Activated effector memory CD4-positive, alpha-beta T cell treated with Interleukin-2 at 50 U/mL for 16 hours (primary cell): ENCODE data around the gene CCDC30.
A peak's percentile ranks its signal among the peaks of the same experiment; 100 is the strongest.

ENCODE experiments used
- DNase-seq: peaks from one replicate; pipeline ENCODE4 v3.0.0-alpha.2; 2020

The CCDC30 gene

DNA sequence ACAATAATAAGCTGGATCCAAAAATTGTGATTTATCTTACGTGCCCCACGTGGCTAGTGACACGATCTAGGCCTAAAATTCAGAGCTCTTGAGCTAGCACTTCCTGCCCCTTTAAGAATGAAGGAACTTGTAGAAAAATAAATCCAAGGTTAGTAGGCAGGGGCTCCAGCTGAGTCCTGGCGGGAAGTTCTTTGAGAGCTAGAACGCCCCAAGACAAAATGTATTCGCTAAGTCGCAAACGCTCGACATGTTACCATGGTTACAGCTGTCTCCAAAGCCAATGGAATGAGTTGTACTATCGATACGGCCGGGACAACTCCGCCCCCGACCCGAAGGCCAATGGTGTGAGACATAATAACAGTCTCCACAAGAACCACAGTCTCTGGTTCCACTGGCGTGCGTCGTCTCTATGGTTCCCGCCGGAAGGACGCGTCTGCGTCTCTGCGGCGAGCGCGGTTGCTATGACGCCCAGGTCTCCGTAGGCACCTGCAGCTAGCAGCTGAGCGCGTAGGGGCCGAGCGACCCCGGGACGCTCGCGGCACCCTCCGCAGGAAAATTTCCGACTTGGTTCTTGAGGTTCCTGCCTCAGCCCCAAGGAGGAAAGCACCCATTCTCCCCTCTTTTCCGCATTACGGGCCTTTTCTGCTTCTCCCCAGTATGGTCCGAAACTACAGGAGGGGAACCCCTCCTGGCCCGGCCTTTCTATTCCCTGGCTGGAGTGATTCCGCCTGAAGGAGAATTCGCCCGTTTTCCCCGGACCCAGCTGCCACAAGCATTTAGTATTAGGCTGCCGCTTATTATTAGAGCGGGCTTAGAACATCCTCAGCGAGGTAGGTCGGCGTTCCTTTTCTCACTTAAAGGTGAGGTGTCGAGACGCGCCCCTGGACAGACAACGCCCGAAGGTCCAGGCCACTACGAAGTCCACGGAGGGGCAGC is at the start of gene CCDC30:
Gene CCDC30, plus strand, starts transcription at position 459 of the 936 bp plus-strand sequence. CDS start 17,266 bp downstream, outside the sequence.
- peak; percentile 93 for DNase-seq

DNA sequence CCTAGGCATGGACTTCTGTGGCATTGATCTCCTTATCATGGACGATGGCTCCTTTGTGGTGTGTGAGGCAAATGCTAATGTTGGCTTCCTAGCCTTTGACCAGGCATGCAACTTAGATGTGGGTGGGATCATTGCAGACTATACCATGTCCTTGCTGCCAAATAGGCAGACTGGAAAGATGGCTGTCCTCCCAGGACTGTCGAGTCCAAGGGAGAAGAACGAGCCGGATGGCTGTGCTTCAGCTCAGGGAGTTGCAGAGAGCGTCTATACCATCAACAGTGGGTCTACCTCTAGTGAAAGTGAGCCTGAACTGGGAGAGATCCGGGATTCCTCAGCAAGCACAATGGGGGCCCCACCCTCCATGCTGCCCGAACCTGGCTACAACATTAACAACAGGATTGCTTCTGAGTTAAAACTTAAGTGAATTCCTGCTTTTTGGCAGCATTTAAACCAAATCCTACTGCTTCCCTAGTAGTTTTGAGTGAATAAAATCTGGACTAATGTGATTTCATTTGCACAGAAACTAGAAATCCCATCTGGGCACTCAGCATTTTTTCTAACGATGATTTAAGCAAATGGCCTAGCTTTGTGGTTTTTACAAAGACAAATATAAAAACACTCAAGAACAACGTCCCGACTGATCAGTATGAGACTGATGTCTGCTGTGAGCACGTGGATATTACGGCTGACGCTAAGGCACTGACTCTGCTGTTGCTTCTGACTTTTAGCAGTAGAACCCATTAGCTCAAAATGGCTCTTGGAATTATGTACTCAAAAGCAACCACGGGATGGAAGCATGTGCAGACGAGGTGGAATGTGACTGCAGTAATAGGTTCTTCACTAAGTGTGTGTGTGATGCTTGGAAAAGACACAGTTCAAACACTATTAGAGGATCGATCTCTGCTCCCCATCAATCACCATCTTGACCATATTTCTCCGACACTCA is 48.3 kb upstream of the CCDC30 start:
- no peak for DNase-seq

DNA sequence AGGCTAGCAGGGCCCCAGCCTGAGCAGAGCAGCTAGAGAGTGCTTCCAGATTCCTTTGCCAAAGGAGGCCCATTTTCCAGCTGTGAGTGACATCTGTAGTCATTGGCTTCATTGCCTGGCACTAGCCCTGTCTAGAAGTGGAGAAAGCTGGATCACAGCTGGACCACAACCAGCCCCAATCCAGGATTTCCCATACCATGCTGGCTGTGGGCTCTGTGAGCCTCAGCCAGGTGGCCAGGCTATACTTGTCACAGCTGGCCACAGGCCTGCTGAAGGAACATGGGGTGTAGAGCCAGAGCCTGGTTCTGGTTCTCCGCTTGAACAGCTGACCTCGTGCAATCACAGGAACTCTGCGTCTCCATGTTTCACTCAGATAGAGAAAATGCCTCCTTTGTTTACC is 45.9 kb upstream of the CCDC30 start:
- DNase-seq, result no peak

DNA sequence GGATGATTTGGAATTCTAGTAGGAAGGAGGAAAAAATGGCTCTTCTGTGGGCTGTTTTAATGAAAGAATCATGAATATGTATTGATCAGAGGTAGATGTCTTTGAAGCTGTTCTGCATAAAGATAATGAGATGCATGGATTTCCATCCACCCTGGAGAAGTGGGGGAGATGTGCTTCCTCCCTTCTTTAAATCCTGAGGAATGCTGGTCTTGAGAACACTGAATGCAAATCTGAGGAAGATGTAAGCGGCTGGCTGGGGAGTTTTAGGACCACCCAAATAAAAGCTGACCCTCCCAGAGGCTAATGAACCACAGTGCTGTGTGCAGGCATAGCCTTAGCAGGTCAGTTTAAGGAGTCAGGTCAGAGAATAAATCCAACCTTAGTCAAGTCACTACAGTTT is 44.6 kb upstream of the CCDC30 start:
- DNase-seq, result no peak

DNA sequence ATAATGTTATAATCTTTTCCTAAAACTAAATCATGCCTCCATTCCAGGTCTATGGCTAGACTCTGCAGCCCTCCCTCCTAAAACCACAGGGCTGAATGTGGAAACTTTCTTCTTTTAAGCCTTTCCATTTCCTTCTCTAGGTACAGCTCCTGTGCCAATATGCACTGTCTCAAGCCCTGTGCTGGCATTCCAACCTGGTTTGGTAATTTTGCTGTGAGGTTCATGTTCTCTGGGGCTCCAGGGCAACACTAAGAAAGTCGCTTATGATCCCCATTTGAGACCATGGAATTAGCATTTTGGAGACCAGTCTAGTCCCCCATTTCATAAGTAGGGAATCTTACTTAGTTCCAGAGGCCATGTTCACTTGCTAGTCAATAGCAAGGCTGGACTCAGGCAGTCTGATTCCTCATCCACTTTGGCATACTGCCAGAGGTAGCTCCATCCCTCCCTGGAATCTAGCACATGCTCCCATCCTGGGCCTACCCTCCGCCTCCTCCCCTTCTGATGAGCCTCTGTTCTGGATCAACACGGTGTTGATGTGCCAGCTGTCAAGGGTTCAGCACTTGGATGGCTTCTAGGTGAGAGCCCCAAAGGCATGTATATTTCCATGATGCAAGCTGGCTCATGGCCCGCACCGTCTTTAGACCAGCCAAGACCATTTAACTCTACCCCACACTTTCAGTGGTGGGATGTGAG is 43.8 kb upstream of the CCDC30 start:
- no peak for DNase-seq

DNA sequence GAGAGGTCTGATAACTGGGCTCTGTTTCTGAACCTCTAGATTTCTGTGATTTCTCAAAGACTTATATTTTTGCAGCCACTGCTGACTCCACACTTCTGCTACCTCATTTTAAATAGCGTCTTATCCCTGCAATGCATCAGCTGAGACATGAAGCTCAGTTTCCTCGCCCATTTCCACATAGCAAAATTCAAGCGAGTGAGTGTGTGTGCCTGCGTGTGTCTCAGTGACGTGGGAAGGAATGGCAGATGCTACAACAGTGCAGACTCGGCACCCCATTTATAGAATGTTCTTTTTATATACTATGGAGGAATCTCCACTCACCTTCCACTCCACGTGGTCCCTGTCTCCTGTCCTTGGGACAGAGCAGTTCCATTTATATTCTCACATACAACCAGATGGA is 43.0 kb upstream of the CCDC30 start:
- no peak for DNase-seq

DNA sequence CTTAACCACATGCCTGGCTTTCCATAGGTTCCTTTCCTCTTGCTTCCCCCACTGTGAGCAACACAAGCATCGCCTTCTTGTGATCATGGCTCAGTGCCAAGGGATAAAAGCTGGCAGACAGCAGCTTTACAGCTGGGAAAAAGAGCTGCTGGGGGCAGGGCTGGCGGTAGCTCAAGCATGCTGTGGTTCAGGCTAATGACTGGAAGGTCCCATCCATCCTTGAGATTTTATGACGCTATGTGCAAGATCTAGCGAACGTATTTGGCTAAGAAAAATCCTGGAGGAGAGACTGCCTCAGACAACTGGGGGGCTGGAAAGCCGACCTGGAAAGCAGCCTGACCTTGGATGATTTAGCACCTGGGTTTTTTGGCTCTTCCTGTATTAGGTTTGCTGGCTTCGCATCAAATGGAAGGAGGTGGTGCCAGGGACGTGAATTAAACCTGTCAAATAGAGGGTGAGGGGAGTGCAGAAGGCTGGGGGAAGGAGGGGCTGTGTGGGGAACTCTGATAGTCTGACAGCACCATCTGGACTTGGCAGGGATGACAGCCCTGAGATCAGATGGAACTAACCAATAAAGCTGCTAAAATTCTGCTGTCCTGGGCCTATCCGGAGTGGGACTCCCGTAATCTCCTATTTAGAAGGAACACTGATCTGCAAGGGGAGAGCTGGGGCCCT is 42.0 kb upstream of the CCDC30 start:
- no peak for DNase-seq

DNA sequence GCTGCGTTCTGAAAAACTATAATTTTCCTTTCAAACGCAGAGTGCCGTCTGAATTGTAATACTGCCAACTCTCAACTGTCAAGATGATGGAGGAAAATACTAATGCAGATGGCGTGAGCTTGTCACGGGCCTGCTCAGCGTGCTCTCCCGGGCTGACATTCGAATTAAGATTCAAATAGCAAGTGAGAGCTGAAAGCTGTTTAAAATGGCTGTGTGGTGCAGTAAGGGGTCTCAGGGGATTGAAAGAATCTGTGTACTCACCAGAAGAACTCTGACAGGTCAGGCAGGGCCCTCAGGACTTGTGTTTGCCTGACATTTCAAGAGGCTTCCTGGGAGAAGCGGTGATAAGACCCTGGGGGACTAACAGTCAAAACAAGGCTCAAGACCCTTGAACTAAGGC is 40.3 kb upstream of the CCDC30 start:
- DNase-seq, result no peak

DNA sequence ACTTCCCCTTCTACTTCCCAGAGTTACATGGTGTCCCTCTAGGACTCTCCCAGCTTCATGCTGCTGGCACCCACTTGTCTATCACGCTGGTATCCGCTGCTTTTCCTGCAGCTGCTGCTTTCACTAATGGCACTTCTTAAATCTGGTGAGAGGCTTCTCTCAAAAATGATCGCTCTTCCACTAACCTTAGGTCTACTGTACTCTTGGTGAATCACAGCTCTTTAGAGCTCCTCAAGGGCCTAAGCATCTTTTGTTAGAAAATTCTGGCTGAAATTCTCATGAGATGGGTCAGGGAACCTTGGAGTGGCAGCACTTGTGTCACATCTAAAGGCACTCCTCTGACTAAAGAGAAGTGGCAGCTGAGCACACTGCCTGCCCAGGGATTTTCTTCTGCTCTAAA is 39.4 kb upstream of the CCDC30 start:
- no peak for DNase-seq

DNA sequence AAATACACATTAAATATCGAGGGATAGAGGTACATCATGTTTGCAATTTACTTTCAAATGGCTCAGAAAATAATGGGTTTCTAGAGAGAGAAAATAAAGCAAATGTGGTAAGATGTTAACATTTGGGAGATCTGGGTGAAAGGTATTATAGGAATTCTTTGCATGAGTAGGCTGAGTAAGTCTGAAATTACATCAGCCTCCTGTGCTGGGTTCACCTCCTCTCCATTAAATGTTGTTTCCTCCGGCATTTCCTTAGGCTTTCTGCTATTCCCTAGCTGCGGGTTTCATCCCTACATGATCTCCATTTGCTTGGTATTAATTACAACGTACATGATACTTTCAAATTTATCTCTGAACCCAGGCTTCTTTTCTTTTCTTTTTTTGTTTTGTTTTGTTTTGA is 38.9 kb upstream of the CCDC30 start:
- no peak for DNase-seq

DNA sequence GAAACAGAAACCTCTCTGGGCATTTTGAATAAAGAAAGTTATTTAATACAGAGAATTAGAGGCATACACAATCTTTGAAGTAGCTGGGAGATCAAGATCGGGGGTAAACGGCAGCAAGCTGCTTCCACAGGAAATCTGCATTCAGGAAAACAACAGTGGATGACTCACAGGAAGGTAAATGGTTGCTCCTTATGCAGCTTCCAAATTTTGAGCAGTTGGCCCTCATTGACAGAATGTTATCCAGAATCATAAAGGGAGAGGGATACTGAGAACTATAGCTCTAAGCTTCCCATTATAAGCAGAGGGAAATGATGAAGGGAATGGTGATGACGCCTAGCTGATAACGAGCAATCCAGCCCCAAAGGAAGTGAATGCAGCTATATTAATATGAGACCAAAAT is 35.8 kb upstream of the CCDC30 start:
- no peak for DNase-seq

DNA sequence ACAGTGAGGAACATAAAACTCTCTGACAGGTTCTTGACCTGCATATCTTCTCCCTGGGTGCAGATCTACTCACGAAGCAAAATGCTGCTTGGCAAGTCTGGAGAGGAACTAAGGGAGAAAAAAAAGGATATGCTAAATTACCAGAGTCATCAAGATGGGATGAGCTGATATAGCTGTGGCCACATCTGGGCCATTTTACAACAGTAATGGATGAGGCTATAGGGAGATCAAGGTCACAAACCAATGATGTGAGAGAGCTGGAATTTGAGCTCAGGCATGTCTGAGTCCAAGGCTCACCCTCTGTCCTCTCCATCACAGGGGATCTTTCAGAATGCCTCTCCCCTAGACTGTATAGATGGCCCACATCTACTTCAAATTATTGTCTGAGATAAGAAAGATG is 33.5 kb upstream of the CCDC30 start:
- no peak for DNase-seq

DNA sequence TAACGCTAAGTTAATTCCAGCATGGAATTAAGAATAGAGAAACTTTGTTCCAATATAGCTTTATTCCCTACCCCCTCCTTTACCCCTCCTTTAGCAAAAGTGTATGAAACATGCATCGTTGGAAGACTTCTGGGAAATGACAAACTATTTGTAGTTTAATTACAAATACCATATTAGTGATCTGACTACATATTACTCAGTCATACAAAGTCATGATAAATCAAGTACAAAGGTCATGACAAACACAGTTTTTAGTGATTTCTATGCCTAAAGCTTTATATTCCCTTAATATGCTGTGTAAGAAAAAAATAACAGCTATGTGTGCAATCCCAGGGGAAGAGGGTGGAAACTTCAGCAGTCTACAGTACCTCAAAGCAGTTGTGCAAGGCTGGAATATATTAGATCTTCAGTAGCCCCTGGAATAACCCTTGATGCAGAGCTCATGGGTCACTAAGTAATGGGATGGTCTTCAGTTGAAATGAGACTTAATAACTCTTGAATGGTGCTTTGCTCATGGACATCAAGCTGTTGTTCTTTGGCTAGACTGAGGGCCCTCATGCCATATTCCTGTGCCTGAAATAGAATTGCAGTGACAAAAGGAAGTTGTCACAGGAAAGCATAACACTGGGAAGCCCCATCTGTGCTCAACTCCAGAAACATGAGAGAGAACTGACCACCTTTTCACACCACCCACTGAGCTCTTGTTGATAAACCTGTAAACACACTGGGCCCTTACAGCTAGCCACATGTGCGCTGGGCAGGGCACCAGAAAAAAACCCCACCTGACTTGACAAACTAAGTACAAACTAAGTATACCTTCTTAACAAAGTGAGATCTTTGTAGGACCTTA is 32.6 kb upstream of the CCDC30 start:
- DNase-seq, result no peak

DNA sequence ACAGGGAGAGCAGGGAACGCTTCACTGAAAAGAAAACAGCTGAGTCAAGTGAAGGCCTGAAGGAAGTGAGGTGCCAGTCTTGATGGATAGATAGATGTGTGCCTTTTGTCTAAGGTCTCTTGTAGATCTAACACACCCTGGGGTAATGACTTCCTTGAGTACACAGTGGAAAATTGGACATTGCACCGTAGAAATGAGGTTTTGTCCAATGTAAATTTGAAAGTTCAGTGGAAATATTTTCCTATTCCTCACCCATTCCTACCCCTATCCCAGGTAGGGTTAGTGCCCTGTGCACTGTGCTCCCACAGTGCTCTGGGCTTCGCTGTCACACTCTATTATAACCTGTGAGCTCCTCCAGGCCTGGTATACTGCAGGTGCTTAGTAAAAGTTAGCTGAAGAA is 31.6 kb upstream of the CCDC30 start:
- no peak for DNase-seq

DNA sequence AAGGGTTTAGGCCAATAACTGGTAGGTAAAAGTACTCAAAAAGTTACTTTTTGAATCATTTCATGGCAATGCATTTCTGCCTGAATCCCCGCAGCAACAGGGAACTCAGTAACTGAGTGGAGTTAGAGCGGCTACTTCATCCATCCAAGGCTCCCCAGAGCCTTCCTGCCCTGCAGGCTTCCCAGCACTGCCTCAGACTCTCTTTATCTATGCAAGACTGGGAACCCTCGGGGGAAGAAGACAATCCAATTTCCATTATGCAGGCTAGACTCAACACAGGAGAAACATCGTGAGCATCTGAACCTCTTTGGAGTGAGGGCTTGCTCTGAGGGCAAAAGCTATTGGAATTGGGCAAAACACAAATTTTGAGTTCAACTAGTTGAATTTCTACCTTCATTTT is 30.4 kb upstream of the CCDC30 start:
- no peak for DNase-seq

DNA sequence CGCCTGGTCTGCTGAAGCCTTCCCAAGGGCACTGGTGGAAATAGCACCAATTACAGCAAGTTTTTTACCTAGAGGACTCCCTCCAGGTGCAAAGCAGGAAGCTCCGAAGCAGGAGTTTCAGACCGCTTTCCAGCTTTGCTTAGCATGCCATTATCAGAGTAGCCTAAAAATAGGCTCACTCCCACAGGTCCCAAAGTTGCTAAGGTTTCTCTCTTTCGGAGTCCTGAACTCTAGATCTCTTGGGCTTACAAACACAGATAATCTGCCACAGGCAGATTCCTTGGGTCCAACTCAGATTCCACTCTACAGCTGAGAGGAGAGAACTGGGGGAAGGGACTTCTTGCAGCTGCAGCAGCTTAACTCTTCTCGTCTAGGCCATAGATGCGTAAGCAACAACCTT is 29.7 kb upstream of the CCDC30 start:
- no peak for DNase-seq

DNA sequence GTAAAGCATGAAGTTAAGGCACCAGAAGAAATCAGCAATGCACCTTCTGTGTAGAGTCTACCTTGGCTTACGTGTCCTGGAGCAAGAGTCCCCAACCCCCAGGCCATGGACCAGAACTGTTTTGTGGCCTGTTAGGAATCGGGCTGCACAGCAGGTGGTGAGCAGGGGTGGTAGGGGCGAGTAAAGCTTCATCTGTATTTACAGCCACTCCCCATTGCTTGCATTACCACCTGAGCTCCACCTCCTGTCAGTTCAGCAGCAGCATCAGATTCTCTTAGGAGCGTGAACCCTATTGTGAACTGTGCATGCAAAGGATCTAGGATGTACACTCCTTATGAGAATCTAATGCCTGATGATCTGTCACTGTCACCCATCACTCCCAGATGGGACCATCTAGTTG is 28.7 kb upstream of the CCDC30 start:
- DNase-seq, result no peak

DNA sequence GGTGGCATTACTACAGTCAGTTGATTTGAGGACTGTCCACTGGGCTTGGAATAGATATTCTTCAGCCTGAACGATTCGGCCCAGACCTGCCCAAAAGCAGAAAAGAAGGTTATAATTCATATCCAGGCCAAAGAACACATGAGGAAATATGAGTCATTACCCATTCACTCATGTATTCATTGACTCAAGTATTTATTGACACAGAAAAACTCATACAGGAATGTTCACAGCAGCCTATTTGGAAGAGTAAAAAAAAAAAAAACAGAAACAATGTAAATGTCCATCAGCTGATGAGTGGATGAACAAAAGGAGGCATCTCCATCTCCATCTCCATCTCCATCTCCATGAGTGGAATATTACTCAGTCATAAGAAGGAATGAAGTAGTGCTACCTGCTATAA is 23.1 kb upstream of the CCDC30 start:
- DNase-seq, result no peak

DNA sequence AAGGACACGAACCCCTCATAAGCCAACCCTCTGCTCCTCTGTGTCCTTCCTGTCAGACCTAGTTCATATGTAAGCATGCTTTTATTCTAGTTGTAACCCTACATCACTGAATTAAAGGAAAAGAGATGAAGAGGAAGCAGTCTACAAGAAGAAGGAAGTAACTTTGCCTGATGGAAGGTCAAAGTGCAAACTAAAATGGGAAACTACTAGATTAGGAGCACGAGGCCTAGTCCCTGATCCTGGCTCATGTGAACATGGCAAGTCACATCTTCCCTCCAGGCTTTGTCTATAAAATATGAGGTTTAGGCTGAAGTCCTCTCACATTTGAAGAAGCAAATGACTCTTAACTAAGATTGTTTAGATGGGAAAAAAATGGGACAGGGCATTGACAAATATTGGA is 20.4 kb upstream of the CCDC30 start:
- DNase-seq, result no peak

DNA sequence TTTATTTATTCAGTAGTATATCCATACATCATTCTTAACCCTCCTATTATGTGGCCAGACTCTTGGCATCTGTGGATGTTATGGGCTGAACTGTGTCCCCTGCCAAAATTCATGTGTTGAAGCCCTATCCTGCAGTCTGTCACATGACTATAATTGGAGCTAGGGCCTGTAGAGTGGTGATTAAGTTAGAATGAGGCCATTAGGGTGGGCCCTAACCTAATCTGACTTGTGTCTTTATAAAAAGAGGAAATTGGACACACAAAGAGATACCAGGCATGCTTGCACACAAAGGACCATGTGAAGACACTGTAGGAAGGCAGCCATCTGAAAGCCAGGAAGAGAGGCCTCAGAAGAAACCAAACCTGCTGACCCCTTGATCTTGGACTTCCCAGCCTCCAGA is 13.8 kb upstream of the CCDC30 start:
- no peak for DNase-seq

DNA sequence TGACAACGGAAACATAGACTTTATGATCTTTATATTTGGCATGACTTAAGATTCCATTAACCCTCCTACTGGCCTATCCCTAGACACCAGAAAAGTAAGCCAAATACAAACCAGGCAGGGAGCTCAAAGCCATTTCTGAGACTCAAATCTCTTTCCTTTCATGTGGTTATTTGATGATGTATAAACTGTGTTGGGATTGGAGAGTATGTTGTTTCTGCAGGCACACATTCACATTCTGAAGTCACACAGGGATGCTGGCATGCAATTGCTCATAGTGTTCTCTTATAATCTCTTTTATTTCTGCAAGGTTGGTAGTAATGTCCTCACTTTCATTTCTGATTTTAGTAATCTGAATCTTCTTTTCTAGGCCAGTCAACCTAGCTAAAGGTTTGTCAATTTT is 13.0 kb upstream of the CCDC30 start:
- DNase-seq, result no peak

DNA sequence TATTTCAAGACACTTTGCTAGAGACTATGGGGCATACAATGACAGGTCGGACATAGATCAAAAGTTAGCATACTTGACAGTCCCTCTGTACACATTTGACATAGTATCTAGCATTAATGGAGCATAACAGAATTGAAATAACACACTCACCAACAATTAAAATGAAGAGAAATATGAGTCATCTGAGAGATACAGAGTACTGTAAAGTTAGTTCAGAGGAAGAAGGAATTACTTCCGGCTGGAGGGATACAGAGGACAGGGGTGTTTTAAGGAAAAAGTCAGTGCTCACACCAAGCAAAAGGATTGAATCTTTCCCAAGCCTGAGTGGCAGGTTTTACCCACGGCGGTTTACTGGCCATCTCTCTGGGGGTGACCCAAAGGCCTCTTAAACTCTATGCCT is 9.7 kb upstream of the CCDC30 start:
- DNase-seq, result no peak
